Activated CD4-positive, alpha-beta T cell treated with anti-CD3 and anti-CD28 coated beads for 4 hours (primary cell): Measurements from ENCODE around the gene EPAS1.
A peak's percentile ranks its signal among the peaks of the same experiment; 100 is the strongest.

Source experiments
- DNase-seq, 2 donors: peaks; one replicate each; pipeline ENCODE4 v3.0.0-alpha.2; 2020

Gene EPAS1

DNA sequence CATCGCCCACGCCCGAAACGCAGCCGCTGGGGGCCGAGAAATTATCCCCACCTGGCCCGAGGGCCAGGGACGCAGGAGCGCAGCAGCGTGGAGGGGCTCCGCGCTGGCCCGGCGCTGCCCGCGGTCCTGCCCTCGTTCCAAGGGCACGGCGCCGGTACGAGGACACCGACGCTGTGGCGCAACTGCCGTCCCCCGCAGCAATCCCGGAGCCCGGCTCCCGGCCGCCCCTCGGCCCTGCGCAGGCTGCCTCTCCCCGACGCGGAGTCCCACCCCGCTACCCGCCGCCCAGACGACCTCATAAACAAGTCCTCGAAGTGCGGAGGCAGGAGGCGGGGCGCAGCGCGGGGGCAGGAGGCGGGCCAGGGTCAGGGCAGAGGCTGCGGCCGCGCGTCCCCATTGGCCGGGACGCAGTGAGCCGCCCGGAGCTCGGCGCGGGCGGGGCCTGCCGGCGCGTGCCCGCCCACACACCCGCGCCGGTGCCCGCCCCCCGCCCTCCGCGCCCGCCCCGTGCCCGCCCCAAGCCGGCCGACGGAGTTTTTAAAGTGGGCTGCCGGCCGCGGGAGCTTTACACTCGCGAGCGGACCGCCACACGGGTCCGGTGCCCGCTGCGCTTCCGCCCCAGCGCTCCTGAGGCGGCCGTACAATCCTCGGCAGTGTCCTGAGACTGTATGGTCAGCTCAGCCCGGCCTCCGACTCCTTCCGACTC lies at the start of gene EPAS1:
Gene EPAS1, plus strand, starts transcription at position 568 of the 706 bp plus-strand sequence. CDS start 505 bp downstream, outside the sequence.
- peak; percentile 76 to 80 for DNase-seq

DNA sequence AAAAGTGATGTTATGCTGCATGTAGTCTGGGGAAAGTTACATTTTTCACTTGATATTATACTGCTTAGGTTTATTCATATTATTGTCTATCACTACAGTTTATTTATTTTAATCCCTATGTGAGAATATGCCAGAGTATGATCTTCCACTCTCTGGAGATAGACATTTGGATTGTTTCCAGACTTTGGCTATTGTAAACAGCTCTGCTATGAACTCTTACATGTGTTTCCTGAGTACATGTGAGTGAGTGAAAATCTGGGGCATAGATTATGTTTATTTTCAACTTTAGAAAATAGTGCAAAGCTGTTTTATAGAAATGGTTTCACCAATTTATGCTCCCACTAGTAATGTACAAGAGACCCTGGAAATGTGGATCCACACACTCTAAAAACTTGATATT lies 49.0 kb upstream of the EPAS1 start:
- DNase-seq: no peak

- no peak for DNase-seq
Measured at GRCh38 chr2:46249654-46250053, 47.6 kb upstream of the EPAS1 start.

DNA sequence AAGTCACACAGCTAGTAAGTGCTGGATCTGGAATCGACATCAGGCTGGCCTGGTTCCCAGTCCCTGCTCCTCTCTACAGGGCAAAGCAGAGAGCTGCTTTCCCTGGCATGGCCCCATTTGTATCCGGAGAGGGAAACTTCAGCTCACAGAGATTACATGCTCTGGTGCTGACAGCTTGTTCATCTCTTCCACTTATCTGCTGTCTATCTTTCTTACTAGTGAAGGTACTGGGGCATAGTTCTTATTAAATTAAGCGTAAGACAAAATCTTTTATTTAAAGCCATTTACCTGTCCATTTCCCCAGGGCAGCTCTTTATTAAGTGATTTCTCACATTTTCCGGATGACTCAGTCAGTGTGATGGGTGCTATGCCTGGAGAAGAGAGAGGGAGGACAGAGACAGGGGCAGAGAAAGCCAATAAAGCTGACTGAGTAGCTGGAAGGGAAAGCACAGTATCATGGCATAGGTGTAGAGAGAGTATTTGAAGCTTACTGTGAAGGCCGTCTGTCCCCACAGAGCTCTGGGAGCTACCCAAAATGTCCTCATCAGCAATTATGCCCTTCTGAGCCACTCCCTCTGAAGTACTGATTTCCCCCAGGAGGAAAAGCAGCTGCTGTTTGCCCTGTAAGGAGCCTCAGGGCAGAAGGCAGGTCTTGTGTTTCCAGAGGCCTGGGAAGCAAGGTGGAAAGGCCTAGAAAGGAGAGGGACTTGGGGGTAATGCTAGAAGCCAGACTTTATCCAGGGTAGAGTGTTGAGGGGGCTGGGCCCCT lies 44.1 kb upstream of the EPAS1 start:
- no peak for DNase-seq

DNA sequence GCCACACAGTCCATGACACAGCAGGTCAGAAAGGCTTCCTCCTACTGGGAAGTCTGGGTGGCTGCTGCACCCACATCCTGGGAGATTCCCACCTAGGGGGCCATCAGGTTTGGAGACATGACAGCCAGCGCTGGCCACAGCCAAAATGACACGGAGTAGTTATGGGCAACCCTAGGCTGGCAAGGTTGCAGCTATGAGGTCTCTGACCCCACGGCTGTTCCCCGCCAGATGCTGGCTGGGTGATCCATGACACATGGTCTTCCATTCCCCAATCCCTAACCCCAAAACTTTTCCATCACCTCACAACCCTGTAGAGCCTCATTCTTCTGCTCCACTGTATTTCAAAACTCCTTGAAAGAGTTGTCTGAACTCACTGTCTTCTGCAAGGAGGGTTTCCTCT lies 42.7 kb upstream of the EPAS1 start:
- no peak for DNase-seq

DNA sequence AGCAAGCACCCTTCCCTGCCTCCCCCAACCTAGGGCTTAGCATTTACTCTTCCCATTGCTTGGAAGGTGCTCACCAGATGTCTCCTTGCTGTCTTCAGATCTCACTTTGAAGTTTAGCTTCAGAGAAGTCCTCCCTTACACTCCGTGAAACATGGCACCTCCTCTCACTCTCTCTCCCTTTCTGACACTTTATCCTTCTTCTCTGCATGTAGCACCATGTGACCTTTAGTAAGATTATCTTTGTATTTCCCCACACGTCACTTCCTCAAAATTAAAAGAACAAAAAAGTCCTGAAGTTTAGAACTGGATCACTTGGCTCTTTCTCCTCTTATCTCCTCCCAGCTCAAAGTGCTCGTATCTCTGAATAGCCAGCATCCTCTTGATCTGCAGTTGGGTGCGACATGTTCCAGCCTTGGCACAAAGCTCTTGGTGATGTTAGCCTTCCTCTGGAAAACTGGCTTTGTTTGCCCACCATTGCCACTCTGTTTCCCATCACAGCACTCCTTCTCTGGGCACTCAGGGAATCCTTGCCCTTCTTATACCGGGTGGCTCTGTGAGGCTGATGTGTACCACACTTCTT lies 40.6 kb upstream of the EPAS1 start:
- no peak for DNase-seq

DNA sequence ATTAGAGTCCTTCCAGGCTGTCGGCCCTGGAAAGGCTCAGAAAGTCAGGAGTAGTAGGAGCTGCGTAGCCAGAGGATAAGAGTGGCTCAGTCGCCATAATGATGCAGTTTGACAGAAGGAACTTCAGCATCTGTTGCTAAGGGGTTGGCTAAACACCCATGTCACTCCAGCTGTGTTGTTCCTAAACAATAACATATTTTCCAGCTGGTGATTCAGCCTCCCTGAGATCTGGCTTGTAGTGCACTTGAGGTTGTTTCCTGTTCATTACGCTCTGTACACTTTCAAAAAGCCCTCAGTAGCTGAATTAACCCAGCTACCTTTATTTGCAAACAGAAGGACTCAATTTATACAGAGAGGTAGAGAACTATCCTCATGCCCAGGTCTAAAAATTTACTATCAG lies 39.7 kb upstream of the EPAS1 start:
- no peak for DNase-seq

GRCh38 chr2:46257980-46258379 lies 39.2 kb upstream of the EPAS1 start:
- no peak for DNase-seq

- no peak for DNase-seq
Measured at GRCh38 chr2:46258937-46259776, 38.0 kb upstream of the EPAS1 start.

DNA sequence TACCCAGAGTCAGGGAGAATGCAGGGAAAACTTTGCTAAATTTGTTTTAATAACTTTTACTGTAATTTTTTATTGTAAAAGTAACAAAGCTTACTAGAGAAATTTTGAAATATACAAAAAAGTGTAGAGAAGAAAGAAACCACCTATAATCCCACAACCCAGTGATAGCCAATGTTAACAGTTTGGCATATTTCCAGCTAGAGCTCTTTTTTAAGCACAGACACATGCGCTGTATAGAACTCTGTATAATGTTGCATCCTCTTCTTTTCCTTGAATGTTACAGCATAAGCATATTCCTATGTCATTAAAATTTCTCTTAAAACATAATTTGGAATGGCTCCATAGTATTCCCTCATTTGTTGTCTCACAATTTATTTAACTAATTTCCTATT lies 37.4 kb upstream of the EPAS1 start:
- no peak for DNase-seq

DNA sequence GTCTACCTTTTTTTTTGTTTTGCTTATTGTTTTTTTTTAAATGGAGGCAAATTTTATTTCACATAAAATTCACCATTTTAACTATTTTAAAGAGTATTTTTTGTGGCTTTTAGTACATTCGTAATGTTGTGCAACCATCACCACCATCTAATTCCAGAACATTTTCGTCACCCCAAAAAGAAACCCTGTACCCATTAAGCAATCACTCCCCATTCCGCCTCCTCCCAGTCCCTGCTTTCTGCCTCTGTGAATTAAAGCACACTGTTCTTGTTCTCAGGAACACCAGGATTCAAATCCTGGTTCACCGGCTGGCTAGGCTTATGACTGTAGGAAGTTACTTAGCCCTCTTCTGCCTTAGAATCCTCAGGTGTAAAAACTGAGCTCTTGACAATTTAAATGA lies 36.9 kb upstream of the EPAS1 start:
- DNase-seq: no peak

DNA sequence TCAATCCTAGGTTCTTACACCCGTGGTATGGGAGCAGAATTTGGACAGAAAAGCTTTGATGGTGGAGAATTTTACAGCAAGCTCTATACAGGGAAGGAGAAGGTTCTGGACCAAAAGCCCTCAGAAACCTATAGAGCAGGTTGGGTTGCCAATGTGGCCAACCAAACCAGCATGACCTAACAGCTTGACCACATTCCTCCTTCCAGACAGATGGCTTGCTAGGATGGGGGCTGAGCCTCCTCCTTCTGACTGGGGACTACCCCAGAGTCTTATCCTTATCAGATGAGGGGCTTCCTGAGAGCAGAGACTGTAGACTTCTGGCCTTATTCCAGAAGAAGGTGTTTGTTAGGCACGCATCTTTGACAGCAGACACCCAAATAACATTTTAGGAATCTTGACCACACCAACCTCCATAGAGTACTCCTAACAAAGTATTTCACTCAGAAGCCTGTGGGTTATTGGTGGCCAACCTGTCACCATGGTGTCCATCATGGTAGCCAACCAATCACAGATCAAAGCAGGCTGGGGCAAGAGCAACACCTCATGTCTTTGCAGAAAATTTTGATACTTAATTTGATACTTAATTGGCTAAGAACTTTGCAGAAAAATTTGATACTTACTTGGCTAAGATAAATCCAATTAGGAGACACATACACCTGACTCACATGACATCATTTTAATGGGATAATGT lies 34.8 kb upstream of the EPAS1 start:
- no peak for DNase-seq

DNA sequence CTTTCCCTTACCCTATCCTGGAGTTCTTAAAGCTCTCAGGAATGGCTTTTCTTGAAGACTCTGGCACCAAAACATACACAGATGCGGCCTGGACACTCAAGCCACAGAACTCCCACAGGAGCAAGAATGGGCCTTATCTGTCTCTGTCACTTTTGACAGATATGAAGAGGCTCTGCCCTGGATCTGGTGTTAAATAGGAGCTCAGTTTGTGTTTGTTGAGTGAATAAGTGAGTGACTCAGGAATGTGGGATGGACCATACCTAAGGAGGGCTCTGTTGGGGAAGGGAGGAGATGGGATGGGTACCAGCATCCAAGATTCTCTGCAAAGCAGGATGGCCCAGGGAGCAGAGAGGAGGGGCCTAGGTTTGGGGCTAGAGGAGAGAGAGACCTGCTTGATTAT lies 33.9 kb upstream of the EPAS1 start:
- no peak for DNase-seq

GRCh38 chr2:46264447-46264846 lies 32.8 kb upstream of the EPAS1 start:
- no peak for DNase-seq

GRCh38 chr2:46266134-46266533 lies 31.1 kb upstream of the EPAS1 start:
- no peak for DNase-seq

- DNase-seq: no peak
Measured at GRCh38 chr2:46267616-46268015, 29.6 kb upstream of the EPAS1 start.

GRCh38 chr2:46268196-46268595 lies 29.0 kb upstream of the EPAS1 start:
- DNase-seq: no peak

- DNase-seq: no peak
Measured at GRCh38 chr2:46269001-46269400, 28.2 kb upstream of the EPAS1 start.

- no peak for DNase-seq
Measured at GRCh38 chr2:46269544-46270273, 27.5 kb upstream of the EPAS1 start.

DNA sequence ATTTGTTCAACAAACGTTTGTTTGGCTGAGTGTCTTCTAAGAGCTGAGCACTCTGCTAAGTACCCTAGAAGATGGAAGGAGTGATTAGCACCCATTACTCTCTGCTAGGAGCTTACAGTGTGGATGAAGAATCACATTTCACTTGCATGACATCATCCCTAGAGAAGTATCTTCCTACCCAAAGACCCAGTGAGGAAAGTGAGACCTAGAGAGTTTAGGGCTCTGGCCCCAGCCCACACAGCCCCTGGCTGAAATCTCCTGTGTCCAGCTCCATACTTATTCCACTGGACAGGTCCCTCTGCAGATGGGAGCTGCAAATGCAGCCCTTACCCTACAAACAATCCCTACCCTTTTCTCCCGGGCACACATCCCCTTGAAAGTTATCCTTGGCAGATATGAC lies 26.8 kb upstream of the EPAS1 start:
- no peak for DNase-seq

DNA sequence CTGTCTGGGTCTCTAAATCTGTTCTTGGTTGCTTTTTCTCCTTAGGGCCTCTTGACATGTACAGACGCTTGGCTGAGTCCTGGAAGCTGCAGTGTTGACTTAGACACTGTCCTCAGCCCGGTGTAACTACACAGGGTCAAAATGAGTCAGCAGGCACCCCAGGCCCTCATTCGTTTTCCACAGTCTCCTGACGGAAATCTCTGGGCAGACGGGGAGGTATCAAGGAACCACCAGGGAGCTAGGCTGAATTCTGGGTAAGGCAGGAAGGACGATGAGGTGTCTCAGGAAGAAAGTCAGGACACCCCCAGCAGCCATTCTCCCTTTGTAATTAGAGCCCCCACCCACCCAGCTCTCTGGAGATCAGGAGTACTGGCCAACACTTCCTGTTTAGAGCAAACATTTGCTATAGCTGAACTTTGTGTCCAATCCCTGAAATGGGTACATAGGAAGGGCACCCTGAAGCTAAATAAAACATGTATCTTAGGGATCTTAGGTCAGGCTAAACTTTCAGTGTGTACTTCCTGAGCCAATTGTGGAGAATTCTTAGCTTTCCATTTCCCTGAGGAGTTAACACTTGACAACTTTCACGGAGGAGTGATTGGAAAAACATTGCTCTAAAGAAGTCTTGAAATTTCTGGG lies 23.9 kb upstream of the EPAS1 start:
- no peak for DNase-seq
